ENCODE results near the gene MTO1. TPM values are rescaled to one million over a fixed set of nuclear protein-coding genes. Genes with fewer than 3 reads are reported as not detected.
"Not testable (repeated sequence)": the region's sequence is repeated elsewhere in the genome, so short reads cannot be mapped to it uniquely, and the experiment has no call there.

The MTO1 gene
- total RNA-seq, 1 experiment from 2014 or later: 31.0 TPM

DNA sequence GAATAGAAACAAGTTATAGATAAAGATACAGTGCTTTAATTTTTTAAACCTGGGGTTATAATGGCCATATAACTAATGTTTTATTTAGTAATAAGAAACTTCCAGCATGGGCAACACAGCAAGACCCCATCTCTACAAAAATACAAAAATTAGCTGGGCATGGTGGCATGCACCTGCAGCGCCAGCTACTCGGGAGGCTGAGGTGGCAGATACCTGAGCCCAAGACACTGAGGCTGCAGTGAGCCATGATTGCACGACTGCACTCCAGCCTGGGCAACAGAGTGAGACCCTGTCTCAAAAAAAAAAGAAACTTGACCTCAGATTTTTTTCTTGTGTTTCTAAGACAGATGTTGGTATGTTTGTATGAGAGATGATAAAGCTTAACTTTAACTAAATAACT is 36.4 kb downstream of the MTO1 start:
- DNase-seq (ENCODE audit: low spot score): no peak
- in situ Hi-C loops (cut with HindIII; ENCODE audit: low sequenced_read_pairs): no loop called here

DNA sequence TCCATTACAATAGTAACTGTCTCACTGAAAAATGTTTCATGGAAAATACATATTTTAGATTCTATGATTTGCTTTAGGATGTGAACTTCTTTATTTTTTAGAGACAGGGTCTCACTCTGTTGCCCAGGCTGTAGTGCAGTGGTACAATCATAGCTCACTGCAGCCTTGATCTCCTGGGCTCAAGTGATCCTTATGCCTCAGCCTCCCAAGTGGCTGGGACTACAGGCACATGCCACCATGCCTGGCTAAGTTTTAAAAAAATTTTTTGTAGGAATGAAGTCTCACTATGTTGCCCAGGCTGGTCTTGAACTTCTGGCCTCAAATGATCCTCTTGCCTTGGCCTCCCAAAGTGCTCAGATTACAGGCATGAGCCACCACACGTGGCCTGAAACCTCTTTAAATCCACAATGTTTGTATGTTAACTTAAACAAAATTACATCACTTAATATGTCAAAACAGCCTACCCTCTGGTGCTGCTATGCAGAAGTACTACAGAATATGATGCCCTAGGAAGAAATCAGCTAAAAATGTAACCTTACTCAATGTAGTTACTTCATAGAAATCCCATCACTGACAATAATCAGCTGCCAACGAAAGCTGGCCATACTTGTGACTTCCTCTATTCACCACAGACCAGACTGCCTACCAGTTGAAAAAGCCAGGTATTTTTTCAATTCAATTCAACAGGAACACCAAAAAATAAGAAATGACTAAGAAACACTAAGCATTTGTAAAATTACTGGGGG is 41.7 kb downstream of the MTO1 start:
- no peak for DNase-seq (ENCODE audit: low spot score)
- in situ Hi-C loops (cut with HindIII; ENCODE audit: low sequenced_read_pairs): no loop called here

DNA sequence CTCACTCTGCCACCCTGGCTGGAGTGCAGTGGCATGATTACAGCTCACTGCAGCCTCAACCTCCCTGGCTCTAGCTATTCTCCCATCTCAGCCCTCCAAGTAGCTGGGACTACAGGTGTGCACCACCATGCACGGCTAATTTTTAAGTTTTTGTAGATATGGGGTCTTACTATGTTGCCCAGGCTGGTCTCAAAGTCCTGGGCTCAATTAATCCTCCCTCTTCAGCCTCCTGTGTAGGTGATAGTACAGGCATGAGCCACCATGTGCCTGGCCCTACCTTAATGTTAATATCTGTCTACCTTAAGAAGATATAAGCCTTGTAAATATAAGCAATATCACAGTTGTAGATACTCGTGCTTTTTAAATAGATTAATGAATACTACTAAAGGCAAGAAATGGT is 42.6 kb downstream of the MTO1 start:
- in situ Hi-C loops (cut with HindIII; ENCODE audit: low sequenced_read_pairs): no loop called here

DNA sequence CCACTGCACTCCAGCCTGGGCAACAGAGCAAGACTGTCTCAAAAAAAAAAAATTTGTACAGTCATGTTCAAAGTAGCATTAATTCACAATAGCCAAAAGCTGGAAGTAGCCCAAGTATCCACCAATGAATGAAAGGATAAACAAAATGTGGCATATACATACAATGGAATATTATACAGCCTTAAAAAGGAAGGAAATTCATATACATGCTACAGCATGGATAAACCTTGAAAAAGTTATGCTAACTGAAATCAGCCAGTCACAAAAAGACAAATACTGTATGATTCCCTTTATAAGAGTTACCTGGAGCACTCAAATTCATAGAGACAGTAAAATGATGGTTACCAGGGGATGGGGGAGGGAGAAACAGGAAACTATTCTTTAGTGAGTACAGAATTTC is 43.6 kb downstream of the MTO1 start:
- in situ Hi-C loops (cut with HindIII; ENCODE audit: low sequenced_read_pairs): no loop called here
- DNase-seq (ENCODE audit: low spot score): no peak

More for the DNA sequence above, 42.6 kb downstream of the MTO1 start:
- no peak for DNase-seq (ENCODE audit: low spot score)

DNA sequence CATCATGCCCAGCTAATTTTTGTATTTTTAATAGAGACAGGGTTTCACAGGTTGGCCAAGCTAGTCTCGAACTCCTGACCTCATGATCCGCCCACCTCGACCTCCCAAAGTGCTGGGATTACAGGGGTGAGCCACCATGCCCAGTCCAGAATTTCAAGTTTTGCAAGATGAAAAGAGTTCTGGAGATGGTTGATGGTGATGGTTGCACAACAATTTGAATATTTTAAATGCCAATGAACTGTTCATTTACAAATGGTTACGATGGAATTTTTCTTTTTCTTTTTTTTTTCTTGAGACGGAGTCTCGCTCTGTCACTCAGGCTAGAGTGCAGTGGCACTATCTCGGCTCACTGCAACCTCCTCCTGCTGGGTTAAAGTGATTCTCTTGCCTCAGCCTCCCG is 44.2 kb downstream of the MTO1 start:
- in situ Hi-C loops (cut with HindIII; ENCODE audit: low sequenced_read_pairs); DNase-seq (ENCODE audit: low spot score): not testable (repeated sequence)

DNA sequence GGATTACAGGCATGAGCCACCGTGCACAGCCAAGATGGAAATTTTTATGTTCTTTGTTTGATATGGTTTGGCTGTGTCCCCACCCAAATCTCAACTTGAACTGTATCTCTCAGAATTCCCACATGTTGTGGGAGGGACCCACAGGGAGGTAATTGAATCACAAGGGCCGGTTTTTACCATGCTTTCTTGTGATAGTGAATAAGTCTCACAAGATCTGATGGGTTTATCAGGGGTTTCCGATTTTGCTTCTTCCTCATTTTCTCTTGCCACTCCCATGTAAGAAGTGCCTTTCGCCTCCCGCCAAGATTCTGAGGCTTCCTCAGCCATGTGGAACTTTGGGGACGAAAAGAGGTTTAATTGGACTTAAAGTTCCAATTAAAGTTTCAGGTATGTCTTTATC is 44.7 kb downstream of the MTO1 start:
- no peak for DNase-seq (ENCODE audit: low spot score)
- in situ Hi-C loops (cut with HindIII; ENCODE audit: low sequenced_read_pairs): no loop called here

DNA sequence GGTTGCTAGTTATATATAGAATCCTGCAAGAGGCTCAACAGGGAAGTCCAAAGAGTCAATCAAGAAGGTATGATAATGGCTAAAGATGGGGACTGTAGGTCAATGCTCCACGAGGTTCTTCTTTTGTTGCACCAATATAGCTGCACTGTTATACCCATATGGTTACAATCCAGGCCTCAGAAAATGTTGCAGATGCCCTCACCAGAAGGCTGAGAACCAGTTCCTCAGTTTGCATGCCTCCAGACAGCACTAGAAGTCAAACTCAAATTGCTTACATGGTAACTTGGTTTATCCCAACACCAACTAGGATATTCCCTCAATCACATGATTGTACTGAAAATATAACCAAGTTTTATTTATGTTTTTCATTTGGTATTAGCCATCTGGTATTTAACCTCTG is 47.2 kb downstream of the MTO1 start:
- no peak for DNase-seq (ENCODE audit: low spot score)
- in situ Hi-C loops (cut with HindIII; ENCODE audit: low sequenced_read_pairs): no loop called here

DNA sequence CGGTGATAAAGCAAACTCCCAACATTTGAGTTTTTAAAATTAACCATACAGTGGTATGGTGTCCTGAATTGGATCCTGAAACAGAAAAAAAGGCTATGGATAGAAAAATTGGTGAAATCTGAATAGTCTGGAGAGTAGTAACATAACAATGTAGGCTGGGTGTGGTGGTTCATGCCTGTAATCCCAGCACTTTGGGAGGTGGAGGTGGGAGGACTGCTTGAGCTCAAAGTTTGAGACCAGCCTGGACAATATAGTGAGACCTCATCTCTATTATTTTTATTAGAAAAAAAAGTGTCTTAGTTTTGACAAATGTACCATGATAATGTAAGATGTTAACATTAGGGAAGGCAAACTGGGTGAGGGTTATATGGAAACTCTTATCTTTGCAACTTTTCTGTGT is 48.3 kb downstream of the MTO1 start:
- no peak for DNase-seq (ENCODE audit: low spot score)
- in situ Hi-C loops (cut with HindIII; ENCODE audit: low sequenced_read_pairs): no loop called here

DNA sequence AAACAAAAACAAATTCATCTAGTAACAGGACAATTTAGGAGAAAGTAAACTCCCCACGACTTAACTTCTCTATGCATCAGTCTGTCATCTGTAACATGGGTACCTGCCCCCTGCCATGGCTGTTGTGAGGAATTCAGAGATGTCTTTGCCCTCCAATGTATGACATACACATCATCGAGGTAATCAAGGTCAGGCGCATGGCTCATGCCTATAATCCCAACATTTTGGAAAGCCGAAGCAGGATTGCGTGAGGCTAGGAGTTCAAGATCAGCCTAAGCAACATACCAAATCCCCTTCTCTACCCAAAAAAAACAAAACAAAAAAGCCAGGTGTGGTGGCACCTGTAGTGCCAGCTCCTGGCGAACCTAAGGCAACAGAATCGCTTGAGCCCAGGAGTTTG is 50.3 kb downstream of the MTO1 start:
- no peak for DNase-seq (ENCODE audit: low spot score)
- in situ Hi-C loops (cut with HindIII; ENCODE audit: low sequenced_read_pairs): no loop called here

DNA sequence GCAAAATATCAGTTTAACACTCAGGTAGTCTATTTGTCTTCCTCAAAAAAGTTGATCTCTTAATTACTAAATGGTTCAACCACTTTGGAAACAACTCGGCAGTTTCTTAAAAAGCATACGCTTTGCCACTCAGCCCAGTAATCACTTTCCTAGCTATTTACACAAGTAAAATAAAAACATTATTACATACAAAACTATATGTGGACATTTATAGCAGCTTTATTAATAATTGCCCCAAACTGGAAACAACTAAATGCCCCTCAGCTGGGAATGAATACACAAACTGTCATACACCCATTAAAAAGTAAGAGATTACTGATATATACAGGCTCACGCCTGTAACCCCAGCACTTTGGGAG is 51.9 kb downstream of the MTO1 start:
- no peak for DNase-seq (ENCODE audit: low spot score)
- in situ Hi-C loops (cut with HindIII; ENCODE audit: low sequenced_read_pairs): no loop called here

DNA sequence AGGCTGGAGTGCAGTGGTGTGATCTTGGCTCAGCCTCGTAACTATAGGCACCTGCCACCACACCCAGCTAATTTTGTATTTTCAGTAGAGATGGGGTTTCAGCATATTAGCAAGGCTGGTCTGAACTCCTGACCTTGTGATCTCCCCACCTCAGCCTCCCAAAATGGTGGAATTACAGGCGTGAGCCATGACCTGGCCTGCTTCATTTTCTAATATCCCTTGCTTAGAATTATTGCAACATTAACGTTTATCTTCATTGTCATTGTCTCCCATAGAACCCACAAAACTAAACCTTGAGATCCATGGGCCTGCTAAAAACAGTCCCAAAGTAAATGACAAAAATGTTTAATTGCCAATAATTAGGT is 53.2 kb downstream of the MTO1 start:
- in situ Hi-C loops (cut with HindIII; ENCODE audit: low sequenced_read_pairs): no loop called here
- peak; percentile 26 for DNase-seq (ENCODE audit: low spot score)

DNA sequence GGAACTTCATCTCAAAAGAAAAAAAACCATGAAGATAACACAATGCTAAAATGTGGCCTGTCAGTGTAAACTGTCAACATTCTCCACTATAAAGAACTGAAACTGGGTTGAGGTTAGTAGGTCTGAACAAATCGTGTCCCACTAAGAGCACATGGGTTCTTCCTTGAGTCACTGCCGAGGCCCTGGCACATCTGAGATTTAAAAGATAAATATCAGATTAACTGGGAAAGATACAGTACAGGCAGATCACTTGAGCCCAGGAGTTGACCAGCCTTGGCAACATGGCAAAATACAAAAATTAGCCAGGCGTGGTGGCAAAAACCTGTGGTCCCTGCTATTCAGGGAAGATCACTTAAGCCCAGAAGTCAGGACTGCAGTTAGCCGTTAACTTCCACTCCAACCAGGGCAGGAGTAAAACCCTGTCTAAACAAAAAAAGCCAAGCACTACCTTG is 53.7 kb downstream of the MTO1 start:
- in situ Hi-C loops (cut with HindIII; ENCODE audit: low sequenced_read_pairs): no loop called here
- DNase-seq (ENCODE audit: low spot score): no peak

DNA sequence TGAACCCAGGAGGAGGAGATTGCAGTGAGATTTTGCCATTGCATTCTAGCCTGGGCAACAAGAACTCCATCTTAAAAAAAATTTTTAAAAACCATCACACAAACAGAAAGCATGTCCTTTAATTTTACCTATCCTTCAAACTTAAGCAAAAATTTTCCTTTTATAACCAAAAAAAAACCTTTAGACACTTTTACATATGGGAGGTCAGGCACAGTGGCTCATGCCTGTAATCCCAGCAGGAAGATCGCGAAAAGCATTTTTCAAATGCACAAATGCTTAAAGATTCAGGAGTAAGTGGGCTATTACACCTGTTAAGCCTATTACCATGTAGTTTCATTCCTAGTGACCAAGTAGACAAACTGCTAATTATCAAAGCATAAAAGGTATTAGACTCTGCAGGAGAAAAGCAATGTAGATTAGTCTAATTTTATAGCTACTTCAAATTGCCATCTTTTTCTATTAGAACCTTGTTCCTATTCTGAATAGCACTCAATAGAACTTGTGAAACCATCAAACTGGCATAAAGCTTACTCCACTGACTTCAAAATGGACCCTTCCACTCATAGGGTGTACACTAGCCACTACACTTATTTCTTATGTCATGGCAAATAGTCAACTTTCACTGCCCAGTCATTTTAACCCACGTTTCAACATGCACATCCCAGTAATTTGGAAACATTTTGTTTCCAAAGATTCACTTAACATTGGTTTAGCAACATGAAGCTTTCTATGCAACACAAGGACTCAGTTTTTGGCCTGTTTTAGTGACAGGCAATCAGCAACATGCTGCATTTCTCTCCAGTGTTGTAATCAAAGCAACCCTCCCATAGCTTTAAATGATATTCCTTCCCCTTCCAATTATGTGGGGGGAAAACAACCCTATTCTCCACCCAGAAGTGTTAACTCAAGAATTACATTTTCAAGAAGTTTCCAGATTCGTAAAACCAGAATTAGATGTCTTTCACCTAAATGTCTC is 55.3 kb downstream of the MTO1 start:
- peak; percentile 25 for DNase-seq (ENCODE audit: low spot score)
- in situ Hi-C loops (cut with HindIII; ENCODE audit: low sequenced_read_pairs): no loop called here

DNA sequence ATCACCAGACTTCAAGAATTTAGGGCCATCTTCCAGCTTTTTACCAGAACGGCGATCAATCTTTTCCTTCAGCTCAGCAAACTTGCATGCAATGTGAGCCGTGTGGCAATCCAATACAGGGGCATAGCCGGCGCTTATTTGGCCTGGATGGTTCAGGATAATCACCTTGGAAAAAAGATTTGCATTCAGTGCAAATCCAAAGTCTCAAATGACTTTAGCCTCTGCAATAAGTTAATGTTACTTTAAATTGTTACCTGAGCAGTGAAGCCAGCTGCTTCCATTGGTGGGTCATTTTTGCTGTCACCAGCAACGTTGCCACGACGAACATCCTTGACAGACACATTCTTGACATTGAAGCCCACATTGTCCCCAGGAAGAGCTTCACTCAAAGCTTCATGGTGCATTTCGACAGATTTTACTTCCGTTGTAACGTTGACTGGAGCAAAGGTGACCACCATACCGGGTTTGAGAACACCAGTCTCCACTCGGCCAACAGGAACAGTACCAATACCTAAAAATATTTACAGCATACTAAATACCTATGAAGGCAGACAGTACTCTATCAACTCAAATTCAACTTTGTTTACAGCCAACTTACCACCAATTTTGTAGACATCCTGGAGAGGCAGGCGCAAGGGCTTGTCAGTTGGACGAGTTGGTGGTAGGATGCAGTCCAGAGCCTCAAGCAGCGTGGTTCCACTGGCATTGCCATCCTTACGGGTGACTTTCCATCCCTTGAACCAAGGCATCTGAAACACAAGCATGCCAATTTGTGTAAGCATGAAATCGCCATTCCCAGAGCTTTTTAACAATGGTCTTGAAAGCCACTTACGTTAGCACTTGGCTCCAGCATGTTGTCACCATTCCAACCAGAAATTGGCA is 56.8 kb downstream of the MTO1 start:
- DNase-seq (ENCODE audit: low spot score); in situ Hi-C loops (cut with HindIII; ENCODE audit: low sequenced_read_pairs): not testable (repeated sequence)

DNA sequence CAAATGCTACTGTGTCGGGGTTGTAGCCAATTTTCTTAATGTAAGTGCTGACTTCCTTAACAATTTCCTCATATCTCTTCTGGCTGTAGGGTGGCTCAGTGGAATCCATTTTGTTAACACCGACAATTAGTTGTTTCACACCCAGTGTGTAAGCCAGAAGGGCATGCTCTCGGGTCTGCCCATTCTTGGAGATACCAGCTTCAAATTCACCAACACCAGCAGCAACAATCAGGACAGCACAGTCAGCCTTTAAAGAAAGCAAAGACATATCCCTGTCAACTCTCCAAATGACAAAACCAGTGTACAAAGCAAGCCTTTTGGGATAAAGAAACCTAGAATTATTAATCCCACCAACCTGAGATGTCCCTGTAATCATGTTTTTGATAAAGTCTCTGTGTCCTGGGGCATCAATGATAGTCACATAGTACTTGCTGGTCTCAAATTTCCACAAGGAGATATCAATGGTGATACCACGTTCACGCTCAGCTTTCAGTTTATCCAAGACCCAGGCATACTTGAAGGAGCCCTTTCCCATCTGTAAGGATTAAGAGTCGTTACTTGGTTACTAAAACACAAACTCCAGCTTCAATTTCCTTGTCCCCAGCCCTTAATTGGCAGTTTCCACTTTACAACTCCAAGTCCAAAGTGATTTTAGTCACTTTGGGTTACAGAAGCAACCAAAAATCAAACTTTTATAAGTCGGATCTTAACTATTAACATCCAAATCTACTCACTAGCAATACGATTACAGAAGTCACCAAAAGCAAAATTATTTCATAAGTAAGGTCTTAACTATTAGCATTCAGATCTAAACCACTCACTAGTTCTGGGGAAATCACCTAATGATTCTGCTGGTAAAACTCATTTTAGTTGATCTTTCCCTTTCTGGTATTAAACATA is 57.7 kb downstream of the MTO1 start:
- in situ Hi-C loops (cut with HindIII; ENCODE audit: low sequenced_read_pairs): not testable (repeated sequence)

DNA sequence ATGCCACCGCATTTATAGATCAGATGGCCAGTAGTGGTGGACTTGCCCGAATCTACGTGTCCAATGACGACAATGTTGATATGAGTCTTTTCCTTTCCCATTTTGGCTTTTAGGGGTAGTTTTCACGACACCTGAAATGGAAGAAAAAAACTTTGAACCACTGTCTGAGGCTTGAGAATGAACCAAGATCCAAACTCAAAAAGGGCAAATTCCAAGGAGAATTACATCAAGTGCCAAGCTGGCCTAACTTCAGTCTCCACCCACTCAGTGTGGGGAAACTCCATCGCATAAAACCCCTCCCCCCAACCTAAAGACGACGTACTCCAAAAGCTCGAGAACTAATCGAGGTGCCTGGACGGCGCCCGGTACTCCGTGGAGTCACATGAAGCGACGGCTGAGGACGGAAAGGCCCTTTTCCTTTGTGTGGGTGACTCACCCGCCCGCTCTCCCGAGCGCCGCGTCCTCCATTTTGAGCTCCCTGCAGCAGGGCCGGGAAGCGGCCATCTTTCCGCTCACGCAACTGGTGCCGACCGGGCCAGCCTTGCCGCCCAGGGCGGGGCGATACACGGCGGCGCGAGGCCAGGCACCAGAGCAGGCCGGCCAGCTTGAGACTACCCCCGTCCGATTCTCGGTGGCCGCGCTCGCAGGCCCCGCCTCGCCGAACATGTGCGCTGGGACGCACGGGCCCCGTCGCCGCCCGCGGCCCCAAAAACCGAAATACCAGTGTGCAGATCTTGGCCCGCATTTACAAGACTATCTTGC is 58.6 kb downstream of the MTO1 start:
- DNase-seq (ENCODE audit: low spot score): peak; percentile 71
- in situ Hi-C loops (cut with HindIII; ENCODE audit: low sequenced_read_pairs): no loop called here

More for the DNA sequence above, 57.7 kb downstream of the MTO1 start:
- DNase-seq (ENCODE audit: low spot score): not testable (repeated sequence)

DNA sequence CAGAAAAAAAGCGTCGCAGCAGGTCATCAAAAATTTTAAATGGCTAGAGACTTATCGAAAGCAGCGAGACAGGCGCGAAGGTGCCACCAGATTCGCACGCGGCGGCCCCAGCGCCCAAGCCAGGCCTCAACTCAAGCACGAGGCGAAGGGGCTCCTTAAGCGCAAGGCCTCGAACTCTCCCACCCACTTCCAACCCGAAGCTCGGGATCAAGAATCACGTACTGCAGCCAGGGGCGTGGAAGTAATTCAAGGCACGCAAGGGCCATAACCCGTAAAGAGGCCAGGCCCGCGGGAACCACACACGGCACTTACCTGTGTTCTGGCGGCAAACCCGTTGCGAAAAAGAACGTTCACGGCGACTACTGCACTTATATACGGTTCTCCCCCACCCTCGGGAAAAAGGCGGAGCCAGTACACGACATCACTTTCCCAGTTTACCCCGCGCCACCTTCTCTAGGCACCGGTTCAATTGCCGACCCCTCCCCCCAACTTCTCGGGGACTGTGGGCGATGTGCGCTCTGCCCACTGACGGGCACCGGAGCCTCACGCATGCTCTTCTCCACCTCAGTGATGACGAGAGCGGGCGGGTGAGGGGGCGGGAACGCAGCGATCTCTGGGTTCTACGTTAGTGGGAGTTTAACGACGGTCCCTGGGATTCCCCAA is 59.3 kb downstream of the MTO1 start, which contains the start of gene EEF1A1:
TSS of gene EEF1A1 (minus strand) at position 345 of the 663 bp plus-strand sequence. CDS start 1,006 bp downstream, outside the sequence.
- in situ Hi-C loops (cut with HindIII; ENCODE audit: low sequenced_read_pairs): no loop called here
- DNase-seq (ENCODE audit: low spot score): peak; percentile 98
